ENCODE measurements around the gene BEAN1. TPM values are rescaled to one million over a fixed set of nuclear protein-coding genes. Genes with fewer than 3 reads are reported as not detected.

The BEAN1 gene
- total RNA-seq, 1 experiment from 2014 or later, result 1.9 TPM

DNA sequence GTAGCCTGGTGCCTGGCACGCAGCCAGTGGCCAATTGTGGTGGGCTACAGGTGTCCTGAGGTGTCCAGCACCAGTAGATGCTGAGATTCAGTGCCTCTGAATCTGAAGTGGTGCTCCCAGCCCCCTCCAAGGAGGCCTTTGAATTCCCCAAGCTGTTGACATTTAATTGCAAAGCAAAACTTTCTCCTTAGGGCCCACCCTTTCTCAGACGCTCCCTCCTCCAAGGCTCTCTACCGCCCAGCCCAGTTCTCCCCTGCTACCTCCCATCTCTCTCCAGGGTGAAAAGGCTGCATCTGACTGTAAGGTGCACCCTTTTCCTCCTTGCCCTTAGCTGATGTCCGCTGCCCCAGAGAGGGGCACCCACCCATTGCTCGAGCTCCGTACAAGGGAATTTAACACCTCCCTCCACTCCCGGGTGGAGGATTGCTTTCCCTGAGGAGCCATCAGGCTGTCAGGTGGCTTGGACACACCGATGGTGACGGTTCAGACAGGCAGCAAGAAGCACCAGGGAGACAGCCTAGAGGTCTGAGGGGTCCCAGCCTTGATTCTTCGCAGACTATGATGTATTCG, 1.7 kb downstream of the BEAN1 start:
- H3K9ac ChIP-seq (ENCODE audit: low read length), result no peak overlapping the region
- H3K4me2 ChIP-seq (ENCODE audit: low read length), result no peak overlapping the region
- H3K4me1 ChIP-seq (ENCODE audit: insufficient read depth, low read length), result peaks cover 5% of the 10 kb centered on the region
- no peak overlapping the region for H3K4me3 ChIP-seq (ENCODE audit: low read length)
- BruUV-seq (replicated peaks), result no TSS peak
- no peaks in the 10 kb centered on the region for H3K27me3 ChIP-seq (ENCODE audit: low read length)
- H3F3A ChIP-seq (ENCODE audit: low read length, unreplicated experiment), result no peaks in the 10 kb centered on the region
- ChIA-PET CTCF (no interaction called here), POLR2A (ENCODE audit: unreplicated experiment) (no interaction called here)
- TF ChIP-seq EZH2 (IDR thresholded peaks at IDR 0.05; ENCODE audit: low read length, unreplicated experiment) (no peak), EZH2phosphoT487 (IDR thresholded peaks at IDR 0.05; ENCODE audit: borderline replicate concordance, low read length) (no peak)
- TF ChIP-seq, protein P1, sequence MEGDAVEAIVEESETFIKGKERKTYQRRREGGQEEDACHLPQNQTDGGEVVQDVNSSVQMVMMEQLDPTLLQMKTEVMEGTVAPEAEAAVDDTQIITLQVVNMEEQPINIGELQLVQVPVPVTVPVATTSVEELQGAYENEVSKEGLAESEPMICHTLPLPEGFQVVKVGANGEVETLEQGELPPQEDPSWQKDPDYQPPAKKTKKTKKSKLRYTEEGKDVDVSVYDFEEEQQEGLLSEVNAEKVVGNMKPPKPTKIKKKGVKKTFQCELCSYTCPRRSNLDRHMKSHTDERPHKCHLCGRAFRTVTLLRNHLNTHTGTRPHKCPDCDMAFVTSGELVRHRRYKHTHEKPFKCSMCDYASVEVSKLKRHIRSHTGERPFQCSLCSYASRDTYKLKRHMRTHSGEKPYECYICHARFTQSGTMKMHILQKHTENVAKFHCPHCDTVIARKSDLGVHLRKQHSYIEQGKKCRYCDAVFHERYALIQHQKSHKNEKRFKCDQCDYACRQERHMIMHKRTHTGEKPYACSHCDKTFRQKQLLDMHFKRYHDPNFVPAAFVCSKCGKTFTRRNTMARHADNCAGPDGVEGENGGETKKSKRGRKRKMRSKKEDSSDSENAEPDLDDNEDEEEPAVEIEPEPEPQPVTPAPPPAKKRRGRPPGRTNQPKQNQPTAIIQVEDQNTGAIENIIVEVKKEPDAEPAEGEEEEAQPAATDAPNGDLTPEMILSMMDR (conservative IDR thresholded peaks at IDR 0.05; ENCODE audit: low read depth, low read length), result no peak
- no peak for DNase-seq
- no peak overlapping the region for H2AFZ ChIP-seq (ENCODE audit: low read length)
- H3K36me3 ChIP-seq (ENCODE audit: low read depth, low read length), result no peaks in the 10 kb centered on the region
- H3K9me3 ChIP-seq (ENCODE audit: low read length), result no peaks in the 10 kb centered on the region
- H3K27ac ChIP-seq (ENCODE audit: low read length), result no peak overlapping the region
- no peaks in the 10 kb centered on the region for H3K9me2 ChIP-seq (replicated peaks; ENCODE audit: low read length)
- intact Hi-C loops (cut with micrococcal nuclease), result no loop called here
- H3K79me2 ChIP-seq (ENCODE audit: low read length), result no peaks in the 10 kb centered on the region
- ATAC-seq, result no peak
- H4K20me1 ChIP-seq (ENCODE audit: low read length), result no peaks in the 10 kb centered on the region

DNA sequence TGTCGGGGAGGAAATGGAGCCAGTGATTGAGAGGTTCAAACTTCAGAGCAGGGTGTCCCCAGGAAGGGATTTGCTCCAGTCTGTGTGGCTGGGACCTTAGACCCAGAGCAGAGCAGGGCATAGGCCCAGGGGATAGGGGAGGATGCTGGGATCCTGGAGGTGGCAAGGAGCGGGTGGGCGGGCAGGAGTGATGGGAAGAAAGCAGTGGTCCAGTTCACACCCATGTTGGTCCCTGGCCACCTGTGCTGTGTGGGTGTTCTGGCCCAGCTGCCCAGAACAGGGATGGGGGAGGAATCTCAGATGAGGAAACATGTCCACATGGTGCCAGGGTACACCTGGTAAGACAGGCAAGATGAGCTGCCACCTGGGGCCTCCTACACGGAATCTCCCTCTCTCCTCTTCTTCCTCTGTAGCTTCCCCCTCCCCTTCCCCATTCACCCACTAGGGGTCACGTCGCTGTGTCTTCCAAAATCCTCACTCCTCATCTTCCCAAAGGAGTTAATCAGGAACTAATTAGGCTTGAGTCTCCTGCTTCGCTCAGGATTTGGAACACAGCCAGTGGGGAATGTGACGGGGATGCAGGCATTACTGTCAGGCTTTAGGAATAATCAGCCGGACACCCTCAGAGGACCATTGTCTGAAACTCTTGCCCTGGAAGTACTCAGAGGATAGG, 2.3 kb downstream of the BEAN1 start:
- Histone ChIP-seq H3K27ac (ENCODE audit: low read length) (no peak overlapping the region), H3K9ac (ENCODE audit: low read length) (no peak overlapping the region), H4K20me1 (ENCODE audit: low read length) (no peaks in the 10 kb centered on the region), H3K9me2 (replicated peaks; ENCODE audit: low read length) (no peaks in the 10 kb centered on the region), H3K27me3 (ENCODE audit: low read length) (no peaks in the 10 kb centered on the region), H3K4me1 (ENCODE audit: insufficient read depth, low read length) (peaks cover 10% of the 10 kb centered on the region), H2AFZ (ENCODE audit: low read length) (no peak overlapping the region), H3K9me3 (ENCODE audit: low read length) (no peaks in the 10 kb centered on the region), H3K4me2 (ENCODE audit: low read length) (no peak overlapping the region), H3F3A (ENCODE audit: low read length, unreplicated experiment) (no peaks in the 10 kb centered on the region), H3K36me3 (ENCODE audit: low read depth, low read length) (no peaks in the 10 kb centered on the region), H3K79me2 (ENCODE audit: low read length) (no peaks in the 10 kb centered on the region), H3K4me3 (ENCODE audit: low read length) (no peak overlapping the region)
- no peak for DNase-seq
- POLR2A ChIA-PET (ENCODE audit: unreplicated experiment), result no interaction called here
- ATAC-seq, result no peak
- TF ChIP-seq EZH2 (IDR thresholded peaks at IDR 0.05; ENCODE audit: low read length, unreplicated experiment) (no peak), EZH2phosphoT487 (IDR thresholded peaks at IDR 0.05; ENCODE audit: borderline replicate concordance, low read length) (no peak)
- TF ChIP-seq, protein P1 (conservative IDR thresholded peaks at IDR 0.05; ENCODE audit: low read depth, low read length), result no peak
- intact Hi-C loops (cut with micrococcal nuclease), result no loop called here
- CTCF ChIA-PET, result no interaction called here
- no TSS peak for BruUV-seq (replicated peaks)

DNA sequence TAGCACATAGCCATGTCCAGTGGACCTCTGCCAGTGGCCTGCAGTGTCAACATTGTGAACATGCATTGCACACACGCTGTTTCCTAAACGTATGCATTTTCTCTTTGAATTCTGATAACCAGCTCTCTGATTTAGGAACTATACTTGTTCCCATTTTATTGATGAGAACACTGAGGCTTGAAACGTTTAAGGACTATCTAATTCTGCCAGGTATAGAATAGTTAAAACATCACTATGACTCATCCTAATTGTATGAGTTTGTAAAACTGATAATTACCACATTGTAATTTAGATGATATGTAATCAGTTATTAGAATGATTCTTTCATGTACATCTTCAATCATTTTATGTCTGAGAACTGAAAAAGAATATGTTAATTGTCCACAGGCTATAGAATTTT, 3.1 kb downstream of the BEAN1 start:
- Histone ChIP-seq H3K4me2 (ENCODE audit: low read length) (no peak overlapping the region), H3K4me1 (ENCODE audit: insufficient read depth, low read length) (peaks cover 10% of the 10 kb centered on the region), H3K9ac (ENCODE audit: low read length) (no peak overlapping the region), H3K9me3 (ENCODE audit: low read length) (no peaks in the 10 kb centered on the region), H2AFZ (ENCODE audit: low read length) (no peak overlapping the region), H3K9me2 (replicated peaks; ENCODE audit: low read length) (no peaks in the 10 kb centered on the region), H3K27me3 (ENCODE audit: low read length) (no peaks in the 10 kb centered on the region), H3K79me2 (ENCODE audit: low read length) (no peaks in the 10 kb centered on the region), H3F3A (ENCODE audit: low read length, unreplicated experiment) (no peaks in the 10 kb centered on the region), H3K4me3 (ENCODE audit: low read length) (no peak overlapping the region), H4K20me1 (ENCODE audit: low read length) (no peaks in the 10 kb centered on the region), H3K27ac (ENCODE audit: low read length) (no peak overlapping the region), H3K36me3 (ENCODE audit: low read depth, low read length) (no peaks in the 10 kb centered on the region)
- intact Hi-C loops (cut with micrococcal nuclease), result no loop called here
- CTCF ChIA-PET, result no interaction called here
- ATAC-seq (no peak), DNase-seq (no peak)
- TF ChIP-seq EZH2 (IDR thresholded peaks at IDR 0.05; ENCODE audit: low read length, unreplicated experiment), result no peak
- TF ChIP-seq, protein P1 (conservative IDR thresholded peaks at IDR 0.05; ENCODE audit: low read depth, low read length), result no peak
- no peak for TF ChIP-seq EZH2phosphoT487 (IDR thresholded peaks at IDR 0.05; ENCODE audit: borderline replicate concordance, low read length)
- no TSS peak for BruUV-seq (replicated peaks)
- POLR2A ChIA-PET (ENCODE audit: unreplicated experiment), result no interaction called here

Measured in PC-3 (cell line).